Measurements from ENCODE around the gene SRGAP1.

The SRGAP1 gene

GRCh38 chr12:64142382-64142781 lies 297.9 kb downstream of the SRGAP1 start:
- in situ Hi-C loops (cut with HindIII; ENCODE audit: low sequenced_read_pairs): no loop called here
- TF ChIP-seq CTCF (IDR thresholded peaks at IDR 0.05; ENCODE audit: low read depth, low read length, missing control alignments): no peak
- DNase-seq (ENCODE audit: low read depth): no peak
- no peak overlapping the region for H3K4me3 ChIP-seq (ENCODE audit: low read depth, low read length)

DNA sequence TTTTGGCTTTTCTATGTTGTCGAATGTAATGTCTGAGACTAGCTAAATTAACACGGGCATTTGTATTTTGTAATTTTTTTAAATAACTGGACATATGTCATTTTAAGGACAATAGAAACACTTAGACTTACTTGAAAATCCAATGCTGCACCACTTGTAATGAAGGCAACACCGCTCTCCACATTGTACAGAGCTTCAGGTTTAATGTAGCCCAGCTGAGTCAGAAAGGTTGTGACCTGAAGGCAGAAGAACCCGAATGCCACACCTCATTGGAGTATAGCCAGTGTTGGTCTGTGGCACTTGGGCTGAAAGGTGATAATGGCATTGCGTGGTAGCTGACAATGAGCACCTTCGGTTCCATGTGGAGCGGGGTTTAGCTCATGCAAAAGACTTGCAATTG lies 298.3 kb downstream of the SRGAP1 start:
- in situ Hi-C loops (cut with HindIII; ENCODE audit: low sequenced_read_pairs): no loop called here
- TF ChIP-seq CTCF (IDR thresholded peaks at IDR 0.05; ENCODE audit: low read depth, low read length, missing control alignments): no peak
- no peak for DNase-seq (ENCODE audit: low read depth)
- no peak overlapping the region for H3K4me3 ChIP-seq (ENCODE audit: low read depth, low read length)

DNA sequence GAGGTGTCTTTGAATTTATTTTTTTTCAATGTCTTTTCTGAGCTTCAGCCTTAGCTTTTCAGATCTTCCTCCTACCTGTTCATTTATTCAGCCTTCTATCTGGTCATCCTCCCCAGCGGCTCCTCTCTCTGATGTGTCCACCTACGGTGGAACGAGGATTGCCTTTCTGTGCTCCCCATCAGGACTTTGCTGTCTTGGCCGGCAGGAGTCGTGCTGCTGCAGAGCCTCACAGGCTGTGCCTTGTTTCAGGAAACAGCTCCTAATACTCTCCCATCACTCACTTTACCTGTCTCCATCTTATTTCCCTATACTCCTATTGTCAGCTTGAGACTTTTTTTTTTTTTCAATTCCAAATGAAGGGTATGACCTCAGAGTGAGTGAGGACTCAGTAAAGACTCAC lies 300.7 kb downstream of the SRGAP1 start:
- DNase-seq (ENCODE audit: low read depth): no peak
- no peak overlapping the region for H3K4me3 ChIP-seq (ENCODE audit: low read depth, low read length)
- in situ Hi-C loops (cut with HindIII; ENCODE audit: low sequenced_read_pairs): loop anchor here (5.0 kb wide), 1 partner anchor 97 kb away; no protein-coding TSS in a partner anchor
- TF ChIP-seq CTCF (IDR thresholded peaks at IDR 0.05; ENCODE audit: low read depth, low read length, missing control alignments): no peak

DNA sequence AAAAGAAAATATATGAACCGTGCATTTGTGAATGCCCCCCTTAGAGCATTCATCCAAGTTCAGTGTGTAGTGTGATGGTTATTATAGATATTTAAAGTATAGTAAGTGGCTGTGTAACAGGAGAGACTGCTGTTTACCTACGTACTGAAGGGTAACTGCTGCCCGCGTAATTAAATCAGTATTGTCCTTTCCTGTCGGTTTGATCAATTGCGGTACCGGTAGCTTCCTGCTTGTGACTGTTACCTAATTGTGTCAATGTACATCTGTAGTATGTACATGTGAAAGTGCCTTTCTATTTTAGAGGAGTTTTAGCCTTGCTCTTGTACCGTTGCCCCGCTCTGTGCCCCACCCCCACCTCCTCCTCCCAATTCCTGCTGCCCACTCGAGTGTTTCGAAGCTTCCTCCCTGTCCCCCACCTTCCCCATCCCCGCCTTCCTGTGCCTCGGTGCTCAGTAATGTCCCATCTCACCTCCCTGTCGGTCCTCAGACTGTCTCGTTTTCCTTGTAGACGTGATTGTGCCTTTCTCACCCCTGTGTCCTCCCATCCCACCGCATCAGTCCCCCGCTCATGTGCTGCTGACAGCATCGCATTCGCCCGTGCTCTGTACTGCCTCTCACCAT lies 302.6 kb downstream of the SRGAP1 start:
- TF ChIP-seq CTCF (IDR thresholded peaks at IDR 0.05; ENCODE audit: low read depth, low read length, missing control alignments): no peak
- no peak for DNase-seq (ENCODE audit: low read depth)
- in situ Hi-C loops (cut with HindIII; ENCODE audit: low sequenced_read_pairs): loop anchor here (5.0 kb wide), 1 partner anchor 95 kb away; no protein-coding TSS in a partner anchor
- H3K4me3 ChIP-seq (ENCODE audit: low read depth, low read length): no peak overlapping the region

DNA sequence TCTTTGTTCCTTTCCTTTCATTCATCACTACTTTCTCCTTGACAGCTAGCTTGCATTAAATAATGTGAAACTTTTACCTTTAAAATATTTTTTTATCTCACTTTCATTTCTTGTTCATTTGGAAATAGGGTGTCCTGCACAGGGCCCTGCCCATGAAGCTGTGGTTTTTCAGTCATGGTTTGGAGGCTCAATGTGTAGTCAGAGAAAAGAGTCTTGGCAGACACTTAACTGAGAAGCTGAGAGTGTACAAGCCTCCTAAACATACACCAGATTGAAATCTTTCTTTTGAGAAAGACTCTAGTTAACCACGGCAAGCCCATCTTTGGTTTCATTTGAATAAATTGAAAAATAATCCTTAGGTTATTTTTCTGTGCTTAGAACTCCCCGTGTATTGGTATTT lies 303.4 kb downstream of the SRGAP1 start:
- TF ChIP-seq CTCF (IDR thresholded peaks at IDR 0.05; ENCODE audit: low read depth, low read length, missing control alignments): no peak
- in situ Hi-C loops (cut with HindIII; ENCODE audit: low sequenced_read_pairs): loop anchor here (5.0 kb wide), 1 partner anchor 94 kb away; no protein-coding TSS in a partner anchor
- no peak overlapping the region for H3K4me3 ChIP-seq (ENCODE audit: low read depth, low read length)
- DNase-seq (ENCODE audit: low read depth): peak; percentile 16

DNA sequence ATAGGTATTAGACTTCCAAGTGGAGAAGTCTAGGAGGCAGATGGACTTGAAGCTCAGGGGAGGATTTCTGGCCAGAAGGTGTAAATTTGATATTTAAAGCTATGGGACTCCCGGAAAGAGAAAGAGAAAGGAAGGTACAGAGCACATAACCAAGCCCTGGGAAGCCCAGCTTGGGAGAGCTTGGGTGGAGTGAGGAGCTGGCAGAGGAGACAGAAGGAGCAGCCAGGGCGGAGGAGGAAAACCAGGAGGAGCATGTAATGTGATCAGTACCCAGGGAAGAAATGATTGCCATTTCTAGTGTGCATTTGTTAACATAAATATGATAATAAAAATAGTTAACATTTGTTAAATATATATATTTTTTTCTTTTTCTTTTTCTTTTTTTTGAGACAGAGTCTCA lies 310.2 kb downstream of the SRGAP1 start:
- no peak overlapping the region for H3K4me3 ChIP-seq (ENCODE audit: low read depth, low read length)
- in situ Hi-C loops (cut with HindIII; ENCODE audit: low sequenced_read_pairs): no loop called here

More for the DNA sequence above, 310.2 kb downstream of the SRGAP1 start:
- TF ChIP-seq CTCF (IDR thresholded peaks at IDR 0.05; ENCODE audit: low read depth, low read length, missing control alignments): no peak
- DNase-seq (ENCODE audit: low read depth): no peak

Measured in astrocyte of the cerebellum (primary cell).